ENCODE measurements around the gene GNAQ. TPM values are rescaled to one million over a fixed set of nuclear protein-coding genes. Genes with fewer than 3 reads are reported as not detected.
A peak's percentile ranks its signal among the peaks of the same experiment; 100 is the strongest.

GNAQ gene
- total RNA-seq, 6 experiments from 2014 or later = 41.6 to 45.8 (median 44.3) TPM

DNA sequence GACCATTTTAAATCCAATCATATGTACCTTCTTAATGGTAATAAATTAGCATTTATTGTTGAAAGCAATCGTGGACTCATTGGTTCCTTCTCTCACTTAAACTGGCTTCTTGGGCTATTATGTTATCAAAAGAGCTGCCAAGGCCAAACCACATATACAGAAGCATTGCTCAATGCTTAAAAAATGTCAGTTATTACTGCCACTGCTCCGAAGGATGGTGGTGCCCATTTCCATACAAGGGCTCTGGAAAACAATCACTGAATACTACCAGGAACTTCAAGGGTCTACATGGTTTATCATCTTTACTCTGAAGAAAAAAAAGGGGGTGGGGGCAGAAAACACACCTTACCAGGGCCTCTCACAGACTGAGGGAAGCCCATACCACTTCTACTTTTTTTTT, 104.3 kb downstream of the GNAQ start:
- peaks cover 61% of the 10 kb centered on the region for H3K4me1 Mint-ChIP-seq (ENCODE audit: low read depth)
- H3K27ac Mint-ChIP-seq = peak overlapping the region; percentile 61
- TF ChIP-seq, protein P1, sequence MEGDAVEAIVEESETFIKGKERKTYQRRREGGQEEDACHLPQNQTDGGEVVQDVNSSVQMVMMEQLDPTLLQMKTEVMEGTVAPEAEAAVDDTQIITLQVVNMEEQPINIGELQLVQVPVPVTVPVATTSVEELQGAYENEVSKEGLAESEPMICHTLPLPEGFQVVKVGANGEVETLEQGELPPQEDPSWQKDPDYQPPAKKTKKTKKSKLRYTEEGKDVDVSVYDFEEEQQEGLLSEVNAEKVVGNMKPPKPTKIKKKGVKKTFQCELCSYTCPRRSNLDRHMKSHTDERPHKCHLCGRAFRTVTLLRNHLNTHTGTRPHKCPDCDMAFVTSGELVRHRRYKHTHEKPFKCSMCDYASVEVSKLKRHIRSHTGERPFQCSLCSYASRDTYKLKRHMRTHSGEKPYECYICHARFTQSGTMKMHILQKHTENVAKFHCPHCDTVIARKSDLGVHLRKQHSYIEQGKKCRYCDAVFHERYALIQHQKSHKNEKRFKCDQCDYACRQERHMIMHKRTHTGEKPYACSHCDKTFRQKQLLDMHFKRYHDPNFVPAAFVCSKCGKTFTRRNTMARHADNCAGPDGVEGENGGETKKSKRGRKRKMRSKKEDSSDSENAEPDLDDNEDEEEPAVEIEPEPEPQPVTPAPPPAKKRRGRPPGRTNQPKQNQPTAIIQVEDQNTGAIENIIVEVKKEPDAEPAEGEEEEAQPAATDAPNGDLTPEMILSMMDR (IDR thresholded peaks at IDR 0.05) = no peak
- H3K4me3 Mint-ChIP-seq = peak overlapping the region; percentile 49
- H3K9me3 Mint-ChIP-seq = no peaks in the 10 kb centered on the region
- peaks cover 1% of the 10 kb centered on the region; the same call in 1 of the 2 replicates for H3K36me3 Mint-ChIP-seq (ENCODE audit: low read depth)
- no peaks in the 10 kb centered on the region for H3K27me3 Mint-ChIP-seq (ENCODE audit: insufficient read depth)
- DNase-seq = peak; percentile 26

DNA sequence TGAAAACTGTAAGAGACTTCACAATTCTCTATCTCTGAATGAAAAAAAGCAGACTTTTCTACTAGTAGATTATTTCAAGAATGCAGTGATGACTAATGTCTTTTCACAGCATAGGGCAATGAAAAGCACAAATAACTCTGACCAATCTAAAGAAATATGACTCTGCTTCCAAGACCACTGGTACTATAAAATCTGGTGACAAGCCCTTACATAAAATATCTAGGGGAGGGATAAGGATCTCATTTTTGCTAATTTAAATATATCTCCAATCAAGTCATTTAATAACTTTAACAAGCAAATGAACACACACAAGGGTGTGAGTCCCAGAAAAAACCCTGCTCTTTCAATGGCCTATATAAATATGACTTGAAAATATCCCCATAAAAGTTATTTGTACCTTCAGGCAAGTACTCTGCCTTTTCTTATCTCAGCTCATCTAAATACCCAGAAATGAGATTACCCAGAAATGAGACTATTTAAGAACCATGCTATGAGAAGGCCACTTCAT, 105.2 kb downstream of the GNAQ start:
- H3K9me3 Mint-ChIP-seq = no peaks in the 10 kb centered on the region
- TF ChIP-seq, protein P1 (IDR thresholded peaks at IDR 0.05) = no peak
- peaks cover 56% of the 10 kb centered on the region for H3K4me1 Mint-ChIP-seq (ENCODE audit: low read depth)
- H3K4me3 Mint-ChIP-seq = peak overlapping the region; percentile 49
- H3K27ac Mint-ChIP-seq = peak overlapping the region; percentile 61
- no peaks in the 10 kb centered on the region for H3K27me3 Mint-ChIP-seq (ENCODE audit: insufficient read depth)
- peak; percentile 73 for DNase-seq
- H3K36me3 Mint-ChIP-seq (ENCODE audit: low read depth) = peaks cover 10% of the 10 kb centered on the region; the same call in 1 of the 2 replicates

DNA sequence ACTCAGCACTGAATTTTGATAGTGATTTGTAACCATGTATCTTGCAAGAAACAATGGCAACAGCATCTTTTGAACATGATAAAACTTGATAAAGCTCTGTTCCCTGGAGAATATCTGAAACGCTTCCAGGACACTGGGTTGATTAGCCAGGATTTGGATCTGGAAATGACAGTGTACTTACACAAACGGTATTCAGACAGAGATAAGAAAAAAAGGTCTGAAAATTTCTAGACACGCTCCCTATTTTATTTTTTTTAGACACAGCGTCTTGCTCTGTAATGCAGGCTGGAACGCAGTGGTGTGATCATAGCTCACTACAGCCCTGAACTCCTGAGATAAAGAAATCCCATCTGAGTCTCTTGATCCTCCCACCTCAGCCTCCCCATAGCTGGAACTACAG, 109.0 kb downstream of the GNAQ start:
- Mint-ChIP-seq H3K4me1 (ENCODE audit: low read depth) (peaks cover 41% of the 10 kb centered on the region), H3K36me3 (ENCODE audit: low read depth) (peaks cover 27% of the 10 kb centered on the region), H3K27ac (no peak overlapping the region), H3K4me3 (no peak overlapping the region), H3K9me3 (no peaks in the 10 kb centered on the region), H3K27me3 (ENCODE audit: insufficient read depth) (no peaks in the 10 kb centered on the region)
- DNase-seq = no peak
- TF ChIP-seq, protein P1 (IDR thresholded peaks at IDR 0.05) = no peak

DNA sequence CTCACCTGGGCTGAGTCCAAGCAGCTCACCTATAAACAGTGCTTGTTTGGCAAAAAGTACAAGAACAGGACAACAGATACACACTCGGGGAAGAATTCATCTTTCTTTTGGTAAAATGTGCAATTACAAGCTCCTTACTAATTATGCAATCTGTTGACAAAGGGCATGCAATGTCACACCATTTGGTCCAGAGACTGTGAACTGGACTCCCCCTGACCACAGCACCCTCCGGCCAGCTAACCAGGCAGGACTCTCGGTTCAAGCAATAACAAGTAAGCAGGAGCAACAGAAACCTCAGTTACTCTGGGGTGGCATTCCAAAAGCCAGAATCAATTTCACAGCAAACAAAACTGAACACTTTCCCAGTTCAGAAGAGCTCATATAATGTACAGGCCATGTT, 113.8 kb downstream of the GNAQ start:
- no peaks in the 10 kb centered on the region for H3K9me3 Mint-ChIP-seq
- peaks cover 42% of the 10 kb centered on the region for H3K36me3 Mint-ChIP-seq (ENCODE audit: low read depth)
- peaks cover 3% of the 10 kb centered on the region; the same call in 1 of the 2 replicates for H3K27me3 Mint-ChIP-seq (ENCODE audit: insufficient read depth)
- DNase-seq = no peak
- H3K4me3 Mint-ChIP-seq = no peak overlapping the region
- peaks cover 24% of the 10 kb centered on the region for H3K4me1 Mint-ChIP-seq (ENCODE audit: low read depth)
- H3K27ac Mint-ChIP-seq = no peak overlapping the region; the same call in 1 of the 2 replicates
- TF ChIP-seq, protein P1 (IDR thresholded peaks at IDR 0.05) = no peak

DNA sequence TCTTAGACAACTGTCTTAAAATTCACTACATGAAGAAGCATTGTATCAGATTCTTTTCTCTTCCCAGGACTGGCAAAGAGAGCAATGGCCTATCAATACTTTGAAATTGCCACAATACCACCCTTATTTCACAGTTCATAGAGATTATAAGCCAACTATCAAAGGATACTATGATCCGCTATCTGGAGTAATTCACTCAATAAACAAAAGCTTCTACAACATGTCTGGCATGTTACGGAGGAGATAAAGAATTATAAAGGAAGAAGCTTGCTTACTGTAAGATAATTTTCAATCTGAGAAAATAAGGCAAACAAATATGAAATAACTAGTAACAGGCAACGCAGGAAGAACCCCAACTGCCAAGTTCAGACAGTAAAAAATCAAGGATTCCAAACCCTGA, 114.8 kb downstream of the GNAQ start:
- Mint-ChIP-seq H3K36me3 (ENCODE audit: low read depth) (peaks cover 43% of the 10 kb centered on the region), H3K27ac (no peak overlapping the region), H3K4me3 (no peak overlapping the region), H3K9me3 (no peaks in the 10 kb centered on the region), H3K27me3 (ENCODE audit: insufficient read depth) (peaks cover 3% of the 10 kb centered on the region; the same call in 1 of the 2 replicates), H3K4me1 (ENCODE audit: low read depth) (peaks cover 34% of the 10 kb centered on the region)
- TF ChIP-seq, protein P1 (IDR thresholded peaks at IDR 0.05) = no peak
- DNase-seq = no peak

Measured in HFFc6 (cell line).